ENCODE data around the gene PLXDC2.
"Not testable (repeated sequence)": the region's sequence is repeated elsewhere in the genome, so short reads cannot be mapped to it uniquely, and the experiment has no call there.

The PLXDC2 gene

DNA sequence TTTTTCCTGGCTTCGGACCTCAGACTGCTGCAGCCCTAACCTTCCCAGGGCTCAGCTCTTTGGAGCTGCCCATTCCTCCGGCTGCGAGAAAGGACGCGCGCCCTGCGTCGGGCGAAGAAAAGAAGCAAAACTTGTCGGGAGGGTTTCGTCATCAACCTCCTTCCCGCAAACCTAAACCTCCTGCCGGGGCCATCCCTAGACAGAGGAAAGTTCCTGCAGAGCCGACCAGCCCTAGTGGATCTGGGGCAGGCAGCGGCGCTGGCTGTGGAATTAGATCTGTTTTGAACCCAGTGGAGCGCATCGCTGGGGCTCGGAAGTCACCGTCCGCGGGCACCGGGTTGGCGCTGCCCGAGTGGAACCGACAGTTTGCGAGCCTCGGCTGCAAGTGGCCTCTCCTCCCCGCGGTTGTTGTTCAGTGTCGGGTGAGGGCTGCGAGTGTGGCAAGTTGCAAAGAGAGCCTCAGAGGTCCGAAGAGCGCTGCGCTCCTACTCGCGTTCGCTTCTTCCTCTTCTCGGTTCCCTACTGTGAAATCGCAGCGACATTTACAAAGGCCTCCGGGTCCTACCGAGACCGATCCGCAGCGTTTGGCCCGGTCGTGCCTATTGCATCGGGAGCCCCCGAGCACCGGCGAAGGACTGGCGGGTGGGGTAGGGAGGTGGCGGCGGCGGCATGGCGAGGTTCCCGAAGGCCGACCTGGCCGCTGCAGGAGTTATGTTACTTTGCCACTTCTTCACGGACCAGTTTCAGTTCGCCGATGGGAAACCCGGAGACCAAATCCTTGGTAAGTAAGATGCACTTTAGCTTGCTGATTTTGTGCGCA is at the start of gene PLXDC2:
Gene PLXDC2 (plus strand): TSS at position 22 of the 820 bp plus-strand sequence.
- DNase-seq (ENCODE audit: low spot score): no peak
- no peak within 1 kb of the TSS for H3K27ac Mint-ChIP-seq
- peak within 1 kb of the TSS; percentile 32 for H3K4me3 Mint-ChIP-seq
- no peaks in the 10 kb centered on the region for H3K9me3 Mint-ChIP-seq
- H3K27me3 Mint-ChIP-seq (ENCODE audit: low read depth): peaks cover 41% of the 10 kb centered on the region
- no peaks in the 10 kb centered on the region for H3K36me3 Mint-ChIP-seq (ENCODE audit: low read depth)
- no peaks in the 10 kb centered on the region for H3K4me1 Mint-ChIP-seq (ENCODE audit: low read depth)

DNA sequence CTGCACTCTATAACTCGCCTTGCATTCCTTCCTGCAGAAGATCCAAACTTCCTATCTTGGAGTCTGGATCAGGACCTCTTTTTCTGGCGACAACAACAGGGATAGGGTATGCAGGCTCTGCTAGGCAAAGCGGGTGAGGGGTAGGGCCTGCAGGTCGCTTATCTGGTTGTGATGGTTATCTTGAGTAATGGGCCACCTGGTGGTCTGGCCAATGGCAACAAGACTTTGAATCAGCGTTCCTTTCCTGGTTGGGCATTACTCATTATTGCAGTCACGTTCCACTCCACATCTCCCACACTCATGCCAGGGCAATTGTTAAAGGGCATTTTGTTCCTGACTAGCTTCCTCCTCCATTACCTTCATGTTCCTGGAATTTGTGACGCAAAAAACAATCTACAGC is 48.4 kb upstream of the PLXDC2 start:
- no peak for DNase-seq (ENCODE audit: low spot score)
- Mint-ChIP-seq H3K9me3 (peaks cover 11% of the 10 kb centered on the region), H3K27ac (no peak overlapping the region), H3K27me3 (ENCODE audit: low read depth) (no peaks in the 10 kb centered on the region), H3K4me3 (no peak overlapping the region), H3K4me1 (ENCODE audit: low read depth) (no peaks in the 10 kb centered on the region), H3K36me3 (ENCODE audit: low read depth) (no peaks in the 10 kb centered on the region)

DNA sequence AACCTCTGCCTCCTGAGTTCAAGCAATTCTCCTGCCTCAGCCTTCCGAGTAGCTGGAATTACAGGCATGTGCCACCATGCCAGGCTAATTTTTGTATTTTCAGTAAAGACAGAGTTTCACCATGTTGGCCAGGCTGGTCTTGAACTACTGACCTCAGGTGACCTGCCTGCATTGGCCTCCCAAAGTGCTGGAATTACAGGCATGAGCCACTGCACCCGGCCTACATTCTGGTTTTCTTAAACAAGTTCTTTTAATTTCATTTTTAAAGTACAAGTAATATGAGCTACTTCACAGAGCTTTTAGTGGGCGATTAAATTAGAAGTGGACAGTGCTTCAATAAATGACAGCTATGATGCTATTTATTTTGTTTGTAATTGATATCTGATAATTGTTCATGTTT is 46.4 kb upstream of the PLXDC2 start:
- H3K9me3 Mint-ChIP-seq: peaks cover 11% of the 10 kb centered on the region
- H3K36me3 Mint-ChIP-seq (ENCODE audit: low read depth); H3K27ac Mint-ChIP-seq; H3K27me3 Mint-ChIP-seq (ENCODE audit: low read depth); DNase-seq (ENCODE audit: low spot score); H3K4me3 Mint-ChIP-seq; H3K4me1 Mint-ChIP-seq (ENCODE audit: low read depth): not testable (repeated sequence)

DNA sequence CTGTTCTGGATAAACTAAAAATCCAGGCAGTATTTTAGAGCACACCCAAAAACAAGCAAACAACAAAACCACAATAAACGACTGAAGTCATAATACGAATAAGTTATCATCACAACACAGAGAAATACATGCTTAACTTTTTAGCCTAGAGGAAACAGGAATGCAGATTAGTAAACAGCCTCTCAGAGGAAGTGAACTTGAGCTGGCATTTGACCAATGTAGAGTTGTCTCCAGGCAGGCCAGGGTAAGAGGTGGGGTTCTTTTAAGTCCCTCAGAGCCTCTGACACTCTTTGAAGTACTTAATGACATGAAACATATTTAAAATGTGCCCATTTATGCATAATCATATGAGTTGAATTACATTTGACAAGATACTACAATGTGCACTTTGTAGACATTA is 43.3 kb upstream of the PLXDC2 start:
- Mint-ChIP-seq H3K27me3 (ENCODE audit: low read depth) (no peaks in the 10 kb centered on the region), H3K9me3 (peaks cover 8% of the 10 kb centered on the region), H3K4me1 (ENCODE audit: low read depth) (no peaks in the 10 kb centered on the region), H3K4me3 (no peak overlapping the region), H3K36me3 (ENCODE audit: low read depth) (no peaks in the 10 kb centered on the region), H3K27ac (no peak overlapping the region)
- DNase-seq (ENCODE audit: low spot score): no peak

DNA sequence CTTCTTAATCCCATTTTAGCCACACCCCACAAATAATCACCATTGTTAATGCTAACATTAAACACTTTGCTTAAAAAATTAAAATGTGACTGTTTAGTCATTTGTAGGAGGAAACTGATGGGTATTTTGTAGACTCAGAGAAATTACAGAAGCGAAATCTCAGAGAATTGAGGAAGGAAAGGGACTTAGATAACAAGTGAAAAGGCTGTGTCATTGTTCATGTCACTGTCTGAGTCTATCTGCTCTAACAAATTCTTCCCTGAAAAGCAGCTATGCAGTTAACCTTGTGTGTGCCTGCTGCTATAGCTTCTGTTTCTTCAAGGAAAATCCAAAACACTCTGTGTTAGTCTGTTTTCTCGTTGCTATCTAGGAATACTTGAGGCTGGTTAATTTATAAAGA is 40.9 kb upstream of the PLXDC2 start:
- no peaks in the 10 kb centered on the region for H3K27me3 Mint-ChIP-seq (ENCODE audit: low read depth)
- H3K27ac Mint-ChIP-seq: no peak overlapping the region
- H3K36me3 Mint-ChIP-seq (ENCODE audit: low read depth): no peaks in the 10 kb centered on the region

DNA sequence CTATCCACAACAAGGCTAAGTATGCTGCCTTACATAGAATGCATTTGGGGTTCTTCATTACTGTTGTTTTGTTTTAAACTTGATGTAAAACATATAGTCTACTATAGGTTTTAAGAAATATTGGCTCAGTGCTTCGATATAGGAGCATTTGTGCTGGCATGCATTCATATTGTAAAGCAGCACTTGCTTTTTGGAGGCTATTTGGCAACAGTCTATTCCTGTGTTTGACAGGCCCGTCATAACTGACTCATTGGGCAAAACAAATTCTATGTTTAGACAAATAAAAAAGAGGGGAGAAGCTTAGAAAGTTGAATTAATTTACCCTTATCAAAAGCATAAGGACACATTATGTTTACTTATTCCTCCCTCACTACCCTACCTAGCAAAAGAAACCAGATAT is 38.4 kb upstream of the PLXDC2 start:
- no peaks in the 10 kb centered on the region for H3K36me3 Mint-ChIP-seq (ENCODE audit: low read depth)
- no peak overlapping the region for H3K27ac Mint-ChIP-seq
- DNase-seq (ENCODE audit: low spot score): no peak
- no peak overlapping the region for H3K4me3 Mint-ChIP-seq
- H3K4me1 Mint-ChIP-seq (ENCODE audit: low read depth): no peaks in the 10 kb centered on the region
- H3K9me3 Mint-ChIP-seq: no peaks in the 10 kb centered on the region
- no peaks in the 10 kb centered on the region for H3K27me3 Mint-ChIP-seq (ENCODE audit: low read depth)

More for the DNA sequence above, 40.9 kb upstream of the PLXDC2 start:
- Mint-ChIP-seq H3K4me3 (no peak overlapping the region), H3K9me3 (no peaks in the 10 kb centered on the region), H3K4me1 (ENCODE audit: low read depth) (no peaks in the 10 kb centered on the region)
- no peak for DNase-seq (ENCODE audit: low spot score)

DNA sequence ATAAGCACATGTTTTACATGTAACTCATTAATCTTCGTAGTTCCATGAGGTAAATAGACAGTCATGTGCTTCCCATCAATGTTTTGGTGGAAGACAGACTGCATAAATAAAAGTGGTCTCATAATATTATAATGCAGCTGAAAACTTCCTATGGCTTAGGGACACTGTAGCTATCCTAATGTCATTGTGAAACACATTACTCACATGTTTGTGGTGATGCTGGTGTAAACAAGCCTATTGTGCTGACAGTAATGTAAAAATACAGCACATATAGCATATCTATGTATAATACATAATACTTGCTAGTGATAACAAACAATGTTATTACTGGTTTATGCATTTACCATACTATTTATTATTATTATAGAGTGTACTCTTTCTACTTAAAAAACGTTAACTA is 37.2 kb upstream of the PLXDC2 start:
- no peak overlapping the region for H3K4me3 Mint-ChIP-seq
- DNase-seq (ENCODE audit: low spot score): no peak

DNA sequence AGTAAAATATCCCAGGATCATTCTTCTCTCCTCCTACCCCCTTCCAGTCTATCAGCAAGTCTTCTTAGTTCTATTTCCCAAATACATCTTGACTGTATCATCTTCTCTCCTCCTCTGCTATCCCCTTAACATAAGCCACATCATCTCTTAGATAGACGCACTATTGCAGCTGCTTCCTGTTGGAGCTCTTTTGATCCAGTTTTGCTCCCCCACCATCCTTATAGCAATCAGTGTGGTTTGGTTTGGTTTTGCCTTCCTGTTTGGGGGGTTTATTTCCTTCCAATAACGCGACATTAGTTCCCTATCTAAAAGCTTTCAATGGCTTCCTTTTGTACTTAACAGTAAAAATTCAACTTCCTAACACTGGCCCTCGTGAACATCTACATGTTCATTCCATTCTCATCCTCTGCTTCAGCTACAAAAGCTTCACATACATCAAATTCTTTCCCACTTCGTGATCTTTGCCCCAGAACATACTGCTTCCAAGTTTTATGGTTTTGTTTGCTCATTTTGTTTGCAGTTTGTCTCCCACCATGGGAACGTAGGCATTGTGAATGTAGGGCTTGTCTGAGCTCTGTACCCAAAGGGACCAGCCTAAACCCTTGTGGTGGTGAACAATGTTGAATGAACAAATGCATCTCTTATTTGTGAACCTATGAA is 33.7 kb upstream of the PLXDC2 start:
- no peaks in the 10 kb centered on the region for H3K9me3 Mint-ChIP-seq
- no peaks in the 10 kb centered on the region for H3K36me3 Mint-ChIP-seq (ENCODE audit: low read depth)
- H3K4me1 Mint-ChIP-seq (ENCODE audit: low read depth): no peaks in the 10 kb centered on the region
- no peak overlapping the region for H3K27ac Mint-ChIP-seq
- no peaks in the 10 kb centered on the region for H3K27me3 Mint-ChIP-seq (ENCODE audit: low read depth)
- no peak for DNase-seq (ENCODE audit: low spot score)
- H3K4me3 Mint-ChIP-seq: no peak overlapping the region

More for the DNA sequence above, 37.2 kb upstream of the PLXDC2 start:
- no peak overlapping the region for H3K27ac Mint-ChIP-seq
- no peaks in the 10 kb centered on the region for H3K27me3 Mint-ChIP-seq (ENCODE audit: low read depth)
- H3K9me3 Mint-ChIP-seq: no peaks in the 10 kb centered on the region
- no peaks in the 10 kb centered on the region for H3K4me1 Mint-ChIP-seq (ENCODE audit: low read depth)
- no peaks in the 10 kb centered on the region for H3K36me3 Mint-ChIP-seq (ENCODE audit: low read depth)

DNA sequence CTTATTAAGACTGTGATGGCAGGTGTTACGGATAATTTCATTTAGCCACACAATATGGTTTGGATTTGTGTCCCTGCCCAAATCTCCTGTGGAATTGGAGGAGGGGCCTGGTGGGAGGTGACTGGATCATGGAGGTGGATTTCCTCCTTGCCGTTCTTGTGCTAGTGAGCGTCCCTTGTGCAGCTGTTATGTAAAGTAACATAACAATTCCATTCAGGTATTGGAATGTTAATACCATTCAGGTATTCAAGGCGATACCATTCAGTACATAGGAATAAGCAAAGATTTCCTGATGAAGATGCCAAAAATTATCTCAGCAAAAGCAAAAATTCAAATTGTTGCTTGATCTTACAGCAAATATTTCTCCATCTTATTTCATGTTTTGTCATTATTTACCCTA is 32.5 kb upstream of the PLXDC2 start:
- DNase-seq (ENCODE audit: low spot score): no peak
- Mint-ChIP-seq H3K27me3 (ENCODE audit: low read depth) (no peaks in the 10 kb centered on the region), H3K9me3 (no peaks in the 10 kb centered on the region), H3K27ac (no peak overlapping the region), H3K36me3 (ENCODE audit: low read depth) (no peaks in the 10 kb centered on the region), H3K4me3 (no peak overlapping the region), H3K4me1 (ENCODE audit: low read depth) (no peaks in the 10 kb centered on the region)

DNA sequence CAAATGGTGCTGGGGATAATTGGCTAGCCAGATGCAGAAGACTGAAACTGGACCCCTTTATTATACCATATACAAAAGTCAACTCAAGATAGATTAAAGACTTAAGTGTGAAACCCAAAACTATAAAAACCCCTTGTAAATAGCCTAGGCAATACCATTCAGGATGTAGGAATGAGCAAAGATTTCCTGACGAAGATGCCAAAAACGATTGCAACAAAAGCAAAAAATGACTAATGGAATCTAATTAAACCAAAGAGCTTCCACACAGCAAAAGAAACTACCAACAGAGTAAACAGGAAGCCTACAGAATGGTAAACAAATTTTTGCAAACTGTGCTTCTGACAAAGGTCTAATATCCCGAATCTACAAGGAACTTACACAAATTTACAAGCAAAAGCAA is 30.9 kb upstream of the PLXDC2 start:
- H3K36me3 Mint-ChIP-seq (ENCODE audit: low read depth): no peaks in the 10 kb centered on the region
- no peak overlapping the region for H3K27ac Mint-ChIP-seq
- no peak overlapping the region for H3K4me3 Mint-ChIP-seq
- no peaks in the 10 kb centered on the region for H3K27me3 Mint-ChIP-seq (ENCODE audit: low read depth)
- H3K9me3 Mint-ChIP-seq: no peaks in the 10 kb centered on the region
- H3K4me1 Mint-ChIP-seq (ENCODE audit: low read depth): no peaks in the 10 kb centered on the region
- DNase-seq (ENCODE audit: low spot score): no peak

DNA sequence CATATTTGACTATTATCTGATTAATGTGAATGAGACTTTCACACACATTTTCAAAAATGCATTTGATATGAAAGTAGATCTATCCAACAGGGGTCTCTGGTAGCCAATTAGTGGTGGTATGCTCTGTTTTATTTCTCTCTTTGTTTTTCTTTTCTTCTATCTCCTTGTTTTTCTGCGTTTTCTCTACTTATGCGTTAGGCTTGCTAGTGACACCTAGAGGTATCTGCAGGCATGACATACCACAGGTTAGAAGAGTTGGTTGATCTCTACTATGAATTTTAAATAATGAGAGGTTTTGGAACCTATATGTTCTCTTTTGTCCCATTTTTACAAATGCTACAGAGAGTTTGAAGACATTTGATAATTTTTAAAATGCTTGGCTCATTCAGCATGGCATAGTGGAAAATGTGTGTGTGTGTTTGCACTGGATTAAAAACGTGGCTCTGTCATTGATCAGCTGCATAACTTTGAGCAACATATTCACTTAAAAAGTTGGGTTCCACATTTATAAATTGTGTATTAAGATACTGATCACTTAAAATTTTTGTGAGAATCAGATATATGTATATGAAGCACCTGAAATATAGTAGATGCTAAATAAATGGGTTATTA is 28.1 kb upstream of the PLXDC2 start:
- no peaks in the 10 kb centered on the region for H3K4me1 Mint-ChIP-seq (ENCODE audit: low read depth)
- no peak for DNase-seq (ENCODE audit: low spot score)

DNA sequence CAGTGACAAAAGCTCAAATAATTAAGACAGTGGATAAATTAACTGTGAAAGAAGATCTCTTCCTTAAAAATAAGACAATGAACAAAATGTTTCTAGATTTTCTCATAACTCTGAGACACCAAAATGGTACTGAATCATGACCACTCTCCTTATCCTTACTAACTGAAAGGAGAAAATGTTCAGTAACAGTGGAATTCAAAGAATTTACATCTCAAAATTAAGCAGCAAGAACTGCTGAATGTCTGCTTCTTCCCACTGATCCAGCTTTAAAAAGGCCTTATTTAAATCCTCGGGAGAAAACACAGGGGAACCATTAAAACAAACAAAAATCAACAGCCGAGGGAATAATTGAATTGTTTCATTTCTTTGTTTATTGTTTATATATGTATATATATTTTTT is 27.3 kb upstream of the PLXDC2 start:
- H3K4me3 Mint-ChIP-seq: no peak overlapping the region

More for the DNA sequence above, 28.1 kb upstream of the PLXDC2 start:
- no peaks in the 10 kb centered on the region for H3K27me3 Mint-ChIP-seq (ENCODE audit: low read depth)
- H3K4me3 Mint-ChIP-seq: no peak overlapping the region
- H3K36me3 Mint-ChIP-seq (ENCODE audit: low read depth): no peaks in the 10 kb centered on the region
- H3K9me3 Mint-ChIP-seq: no peaks in the 10 kb centered on the region
- no peak overlapping the region for H3K27ac Mint-ChIP-seq

DNA sequence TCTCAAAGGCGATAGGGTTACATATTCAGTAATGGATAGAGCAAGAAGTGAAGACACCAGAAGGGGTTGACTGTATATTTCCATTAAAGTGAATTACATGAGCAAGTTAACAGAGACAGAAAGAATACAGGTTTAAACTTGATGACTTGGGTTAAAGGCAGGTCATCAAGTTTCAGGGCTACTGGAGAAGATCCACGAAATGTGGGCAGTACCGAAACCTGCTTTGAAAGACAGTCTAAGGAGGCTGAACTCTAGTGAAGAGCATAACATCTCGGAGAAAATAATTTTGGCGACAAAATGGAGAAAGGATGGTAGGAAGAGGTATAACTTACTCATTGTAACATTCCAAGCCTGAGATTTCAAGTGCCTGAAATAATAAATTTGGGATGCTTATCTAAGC is 26.6 kb upstream of the PLXDC2 start:
- Mint-ChIP-seq H3K4me1 (ENCODE audit: low read depth) (no peaks in the 10 kb centered on the region), H3K4me3 (no peak overlapping the region), H3K9me3 (no peaks in the 10 kb centered on the region), H3K27ac (no peak overlapping the region), H3K27me3 (ENCODE audit: low read depth) (no peaks in the 10 kb centered on the region), H3K36me3 (ENCODE audit: low read depth) (no peaks in the 10 kb centered on the region)
- DNase-seq (ENCODE audit: low spot score): no peak

More for the DNA sequence above, 27.3 kb upstream of the PLXDC2 start:
- no peak overlapping the region for H3K27ac Mint-ChIP-seq
- no peaks in the 10 kb centered on the region for H3K27me3 Mint-ChIP-seq (ENCODE audit: low read depth)
- no peaks in the 10 kb centered on the region for H3K36me3 Mint-ChIP-seq (ENCODE audit: low read depth)
- DNase-seq (ENCODE audit: low spot score): no peak
- H3K4me1 Mint-ChIP-seq (ENCODE audit: low read depth): no peaks in the 10 kb centered on the region
- H3K9me3 Mint-ChIP-seq: no peaks in the 10 kb centered on the region

DNA sequence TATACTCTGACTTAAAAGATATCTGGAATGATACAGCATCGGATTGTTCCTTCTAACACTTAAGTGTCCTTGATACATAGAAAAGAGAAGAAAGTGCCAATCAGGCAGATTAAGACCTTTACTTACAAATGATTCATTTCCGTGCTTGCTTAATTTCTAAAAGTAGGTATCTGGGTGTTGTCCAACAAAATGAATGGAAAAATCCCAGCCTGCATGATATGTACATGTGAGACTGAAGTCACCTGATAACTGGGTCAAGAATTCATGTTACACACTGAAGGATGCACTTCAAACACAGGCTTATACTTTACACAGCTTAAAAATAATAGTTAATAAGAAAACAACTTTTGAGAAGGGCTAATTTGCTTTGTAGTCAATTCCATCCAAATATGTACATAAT is 25.2 kb upstream of the PLXDC2 start:
- Mint-ChIP-seq H3K27ac (no peak overlapping the region), H3K36me3 (ENCODE audit: low read depth) (no peaks in the 10 kb centered on the region), H3K4me3 (no peak overlapping the region), H3K9me3 (no peaks in the 10 kb centered on the region), H3K27me3 (ENCODE audit: low read depth) (no peaks in the 10 kb centered on the region), H3K4me1 (ENCODE audit: low read depth) (no peaks in the 10 kb centered on the region)
- DNase-seq (ENCODE audit: low spot score): no peak

All from T-helper 2 cell treated with Interferon-gamma antibody and Interleukin-4, amounts not matched to agents 5 μg/mL and 100 μg/mL, for 36 hours (primary cell).